Glomerular visceral epithelial cell (primary cell): ENCODE results near the gene C17orf107.

ENCODE experiments used
- DNase-seq: peaks from one replicate; pipeline ENCODE4 v3.0.0-alpha.2; 2016; ENCODE audit errors: extremely low spot score

Gene C17orf107

GRCh38 chr17:4948166-4948930 lies 49.0 kb downstream of the C17orf107 start, which contains the start of gene PFN1:
PFN1 (minus strand) TSS chr17:4948530; CDS start chr17:4948394, 136 bp downstream.
- peak; percentile 93 for DNase-seq

- peak; percentile 92 for DNase-seq
Measured at GRCh38 chr17:4948931-4949320, 49.6 kb downstream of the C17orf107 start.

GRCh38 chr17:4949321-4950074 lies 50.2 kb downstream of the C17orf107 start:
- DNase-seq = peak; percentile 88

- no peak for DNase-seq
Measured at GRCh38 chr17:4950075-4950745, 50.9 kb downstream of the C17orf107 start.

- no peak for DNase-seq
Measured at GRCh38 chr17:4950746-4951204, 51.4 kb downstream of the C17orf107 start, which contains the start of gene ENO3. ENO3 (plus strand) TSS chr17:4951119; CDS start chr17:4951830, 711 bp downstream.

- no peak for DNase-seq
Measured at GRCh38 chr17:4951486-4951885, 52.1 kb downstream of the C17orf107 start.
